GM06990 (cell line): ENCODE data around the gene CCDC85B.

Experiments
- DNase-seq: peaks from one replicate; pipeline ENCODE4 v3.0.0-alpha.2; 2011; ENCODE audit not compliant: insufficient read length; ENCODE audit errors: extremely low read depth
- H3K27me3 ChIP-seq: replicated peaks from 2 replicates; pipeline ENCODE4 v1.6.0; 2011; ENCODE audit warnings: low read length; ENCODE audit not compliant: control insufficient read depth, insufficient read depth
- H3K36me3 ChIP-seq: 2 replicates; pipeline ENCODE4 v1.5.1; 2011; ENCODE audit warnings: low read length; ENCODE audit not compliant: control insufficient read depth, insufficient read depth
- H3K4me3 ChIP-seq: replicated peaks from 2 replicates; pipeline ENCODE4 v1.5.1; 2011; ENCODE audit warnings: low read depth, mild to moderate bottlenecking, control low read depth, low read length
- TF ChIP-seq, protein P1 (sequence below): IDR thresholded peaks from 2 replicates; pipeline ENCODE4 v1.5.1; 2011; ENCODE audit warnings: low read length, control low read depth, mild to moderate bottlenecking, inconsistent platforms; ENCODE audit not compliant: insufficient read depth, poor library complexity, severe bottlenecking

The CCDC85B gene

DNA sequence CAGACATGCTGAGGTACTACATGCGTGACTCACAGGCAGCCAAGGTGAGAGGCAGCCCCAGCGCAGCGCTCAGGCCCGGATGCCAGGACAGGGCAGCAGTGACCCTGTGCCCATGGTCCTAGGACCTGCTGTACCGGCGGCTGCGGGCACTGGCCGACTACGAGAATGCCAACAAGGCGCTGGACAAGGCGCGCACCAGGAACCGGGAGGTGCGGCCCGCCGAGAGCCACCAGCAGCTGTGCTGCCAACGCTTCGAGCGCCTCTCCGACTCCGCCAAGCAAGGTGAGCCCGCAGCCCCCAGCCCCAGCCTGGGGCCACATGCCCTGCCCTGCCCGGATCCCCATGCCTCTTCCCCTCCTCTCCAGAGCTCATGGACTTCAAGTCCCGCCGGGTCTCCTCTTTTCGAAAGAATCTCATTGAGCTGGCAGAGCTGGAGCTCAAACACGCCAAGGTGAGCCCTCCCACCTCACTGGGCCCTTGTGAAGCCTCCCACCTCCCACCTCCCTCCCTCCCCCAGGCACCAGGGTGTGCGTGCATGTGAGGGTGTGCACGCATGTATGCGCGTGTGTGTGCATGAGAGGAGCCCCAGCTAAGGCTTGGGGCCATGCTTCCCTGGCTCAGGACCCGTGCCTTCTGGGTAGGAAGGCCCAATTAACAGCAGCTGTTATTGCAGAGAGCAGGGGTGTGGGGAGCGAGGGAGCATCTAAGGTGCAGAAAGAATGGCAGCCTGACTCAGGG is 37.8 kb upstream of the CCDC85B start:
- Histone ChIP-seq H3K27me3 (no peaks in the 10 kb centered on the region), H3K36me3 (peaks cover 38% of the 10 kb centered on the region), H3K4me3 (no peak overlapping the region)
- TF ChIP-seq, protein P1, sequence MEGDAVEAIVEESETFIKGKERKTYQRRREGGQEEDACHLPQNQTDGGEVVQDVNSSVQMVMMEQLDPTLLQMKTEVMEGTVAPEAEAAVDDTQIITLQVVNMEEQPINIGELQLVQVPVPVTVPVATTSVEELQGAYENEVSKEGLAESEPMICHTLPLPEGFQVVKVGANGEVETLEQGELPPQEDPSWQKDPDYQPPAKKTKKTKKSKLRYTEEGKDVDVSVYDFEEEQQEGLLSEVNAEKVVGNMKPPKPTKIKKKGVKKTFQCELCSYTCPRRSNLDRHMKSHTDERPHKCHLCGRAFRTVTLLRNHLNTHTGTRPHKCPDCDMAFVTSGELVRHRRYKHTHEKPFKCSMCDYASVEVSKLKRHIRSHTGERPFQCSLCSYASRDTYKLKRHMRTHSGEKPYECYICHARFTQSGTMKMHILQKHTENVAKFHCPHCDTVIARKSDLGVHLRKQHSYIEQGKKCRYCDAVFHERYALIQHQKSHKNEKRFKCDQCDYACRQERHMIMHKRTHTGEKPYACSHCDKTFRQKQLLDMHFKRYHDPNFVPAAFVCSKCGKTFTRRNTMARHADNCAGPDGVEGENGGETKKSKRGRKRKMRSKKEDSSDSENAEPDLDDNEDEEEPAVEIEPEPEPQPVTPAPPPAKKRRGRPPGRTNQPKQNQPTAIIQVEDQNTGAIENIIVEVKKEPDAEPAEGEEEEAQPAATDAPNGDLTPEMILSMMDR, result no peak
- DNase-seq, result no peak

DNA sequence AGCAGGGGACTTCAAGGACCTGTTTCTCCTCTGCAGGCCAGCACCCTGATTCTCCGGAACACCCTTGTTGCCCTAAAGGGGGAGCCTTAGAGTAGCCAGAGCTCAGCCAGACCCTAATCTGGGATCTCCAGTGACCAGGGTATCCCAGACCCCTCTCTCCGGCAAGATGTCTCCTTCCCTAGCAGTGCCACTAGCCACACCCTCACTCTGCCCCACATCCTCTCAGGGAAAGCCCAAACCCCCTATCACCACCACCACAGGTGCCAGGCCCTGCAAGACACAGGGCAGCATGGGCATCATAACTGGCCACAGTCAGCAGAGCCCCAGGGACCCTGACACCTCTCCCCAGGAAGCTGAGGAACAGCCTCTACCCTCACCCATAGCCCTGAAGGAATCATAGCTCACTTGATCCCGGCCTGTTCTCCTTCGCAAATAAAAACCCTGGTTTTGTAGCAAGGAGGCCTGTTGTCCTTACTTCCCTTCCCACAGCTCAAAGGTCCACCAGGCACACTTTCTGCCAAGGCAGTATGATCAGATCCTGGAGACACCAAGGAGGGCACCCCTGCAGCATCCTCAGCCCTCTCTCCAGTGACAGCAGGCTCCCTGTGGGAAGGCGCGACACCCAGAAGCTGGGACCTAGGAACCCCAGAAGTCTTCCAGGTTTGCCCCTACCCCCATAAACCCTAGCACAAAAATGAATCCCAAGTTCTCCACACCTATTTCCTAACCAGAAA is 37.1 kb upstream of the CCDC85B start:
- Histone ChIP-seq H3K36me3 (peaks cover 38% of the 10 kb centered on the region), H3K4me3 (no peak overlapping the region), H3K27me3 (no peaks in the 10 kb centered on the region)
- TF ChIP-seq, protein P1, result peak; percentile 5
- DNase-seq, result no peak

- TF ChIP-seq, protein P1, result no peak
- DNase-seq, result no peak
- Histone ChIP-seq H3K4me3 (no peak overlapping the region), H3K36me3 (peaks cover 38% of the 10 kb centered on the region), H3K27me3 (no peaks in the 10 kb centered on the region)
These were observed 36.3 kb upstream of the CCDC85B start for GRCh38 chr11:65854161-65854592.

DNA sequence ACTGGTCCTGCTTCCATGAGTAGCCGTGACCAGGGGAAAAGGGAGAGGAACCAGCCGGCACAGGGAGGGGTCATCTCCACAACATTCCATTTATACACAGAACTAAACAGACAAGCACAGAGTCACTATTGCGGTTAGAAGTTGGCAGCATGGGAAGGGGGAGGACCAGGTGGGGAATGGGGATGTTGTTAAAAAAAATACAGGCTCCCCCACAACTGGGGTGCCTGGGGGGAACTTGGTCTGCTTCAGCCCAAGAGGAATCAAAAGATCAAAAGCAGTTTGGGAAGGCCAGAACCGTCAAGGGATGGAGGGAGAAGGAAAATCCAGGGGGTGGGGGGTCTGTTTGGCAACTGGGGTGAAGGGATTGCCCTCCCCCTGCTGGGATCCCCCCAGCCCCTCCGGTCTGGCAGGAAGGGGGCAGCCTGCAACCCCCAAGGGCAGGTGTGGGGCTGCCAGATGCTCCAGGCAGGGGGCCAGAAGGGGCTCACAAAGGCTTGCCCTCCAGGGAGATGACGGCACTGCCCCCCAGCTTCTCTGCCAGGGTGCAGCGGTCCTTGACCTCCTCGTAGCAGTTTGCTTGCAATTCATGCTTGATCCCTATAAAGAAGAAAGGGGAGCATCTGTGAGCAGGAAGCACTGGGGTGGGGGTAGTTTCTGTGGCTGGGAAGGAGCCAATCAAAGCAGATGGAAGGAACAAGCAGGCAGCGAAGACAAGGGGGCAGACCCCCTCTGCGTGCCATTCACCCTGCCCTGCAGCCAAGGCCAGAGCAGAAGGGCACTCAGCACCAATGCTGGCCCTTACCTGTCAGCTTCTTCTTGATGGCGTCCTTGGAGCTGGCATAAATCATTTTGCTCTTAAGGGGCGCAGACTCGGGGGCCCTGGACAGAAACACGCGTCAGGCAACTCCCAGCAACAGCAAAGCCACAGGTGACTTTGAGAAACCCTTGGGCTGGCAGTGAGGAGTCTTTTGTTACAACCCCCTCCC is 35.3 kb upstream of the CCDC85B start:
- TF ChIP-seq, protein P1, result no peak
- no peak for DNase-seq
- Histone ChIP-seq H3K36me3 (peaks cover 38% of the 10 kb centered on the region), H3K27me3 (no peaks in the 10 kb centered on the region), H3K4me3 (no peak overlapping the region)

DNA sequence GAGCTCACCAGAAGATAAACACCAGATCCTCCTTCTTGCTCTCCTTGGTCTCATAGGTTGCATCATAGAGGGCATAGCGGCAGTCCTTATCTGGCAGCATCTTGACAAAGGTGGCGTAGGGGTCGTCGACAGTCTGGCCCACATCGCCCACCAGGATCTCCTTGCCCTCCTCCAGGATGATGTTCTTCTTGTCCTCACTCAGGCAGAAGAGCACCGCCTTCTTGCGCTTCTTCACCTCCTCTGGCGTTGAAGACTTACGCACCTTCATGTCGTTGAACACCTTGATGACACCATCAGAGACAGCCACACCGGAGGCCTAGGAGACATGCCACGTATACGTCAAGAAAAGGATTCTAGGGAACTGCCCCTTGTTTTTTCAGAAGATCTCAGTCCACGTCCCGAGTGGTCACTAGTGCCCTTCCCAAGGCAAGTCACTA is 34.5 kb upstream of the CCDC85B start:
- no peaks in the 10 kb centered on the region for H3K27me3 ChIP-seq
- peak overlapping the region; percentile 97 for H3K4me3 ChIP-seq
- TF ChIP-seq, protein P1, result no peak
- DNase-seq, result no peak
- H3K36me3 ChIP-seq, result peaks cover 38% of the 10 kb centered on the region
